ENCODE measurements around the gene ENDOD1.
"Not testable (repeated sequence)": the region's sequence is repeated elsewhere in the genome, so short reads cannot be mapped to it uniquely, and the experiment has no call there.

Gene ENDOD1

DNA sequence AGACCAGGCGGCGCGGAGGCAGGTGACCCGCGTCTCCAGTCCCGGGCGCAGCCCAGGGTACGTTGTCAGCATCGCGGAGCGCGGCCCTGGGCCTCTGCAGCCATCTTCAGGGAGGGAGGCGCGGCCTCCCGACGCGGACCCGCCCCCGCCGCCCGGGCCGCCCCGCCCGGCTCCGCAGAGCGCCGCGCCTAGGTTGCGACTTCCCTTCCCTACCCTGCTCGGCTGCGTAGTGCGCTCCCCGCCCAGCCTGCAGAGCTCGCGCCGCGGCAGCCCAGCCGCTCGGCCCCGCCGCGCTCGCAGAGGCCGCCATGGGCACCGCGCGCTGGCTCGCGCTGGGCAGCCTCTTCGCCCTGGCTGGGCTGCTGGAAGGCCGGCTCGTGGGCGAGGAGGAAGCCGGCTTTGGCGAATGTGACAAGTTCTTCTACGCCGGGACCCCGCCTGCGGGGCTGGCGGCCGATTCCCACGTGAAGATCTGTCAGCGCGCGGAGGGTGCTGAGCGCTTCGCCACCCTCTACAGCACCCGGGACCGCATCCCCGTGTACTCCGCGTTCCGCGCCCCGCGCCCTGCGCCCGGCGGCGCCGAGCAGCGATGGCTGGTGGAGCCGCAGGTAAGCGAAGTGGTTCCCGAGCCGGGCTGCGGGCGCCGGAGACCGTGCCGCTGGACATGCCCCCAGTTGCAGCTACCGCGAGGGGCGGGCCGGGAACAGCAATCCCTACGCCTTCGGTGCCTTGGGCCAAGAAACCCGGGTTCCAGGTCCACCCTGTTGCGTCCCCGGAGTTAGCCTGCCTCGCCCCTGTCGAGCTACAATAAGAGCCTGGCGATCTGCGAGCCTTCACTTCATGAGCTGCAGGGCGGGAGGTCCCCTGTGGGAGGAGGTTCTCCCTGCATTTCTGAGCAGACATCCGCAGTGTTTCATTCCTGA lies at the start of gene ENDOD1:
Gene ENDOD1 (plus strand): TSS at position 227 of the 923 bp plus-strand sequence. CDS start 82 bp downstream, at position 309.
- Histone ChIP-seq H3K27ac (ENCODE audit: poor library complexity, severe bottlenecking) (peak within 1 kb of the TSS; percentile 21), H3K4me1 (ENCODE audit: insufficient read depth, poor library complexity, severe bottlenecking) (peaks cover 10% of the 10 kb centered on the region), H3K9me3 (ENCODE audit: severe bottlenecking) (no peaks in the 10 kb centered on the region), H3K36me3 (ENCODE audit: low read depth) (no peaks in the 10 kb centered on the region), H3K4me3 (ENCODE audit: severe bottlenecking) (peak within 1 kb of the TSS; percentile 52), H3K27me3 (ENCODE audit: insufficient read depth, poor library complexity, severe bottlenecking) (no peaks in the 10 kb centered on the region)
- DNase-seq (ENCODE audit: low spot score), result peak; percentile 79
- TF ChIP-seq, protein P1, sequence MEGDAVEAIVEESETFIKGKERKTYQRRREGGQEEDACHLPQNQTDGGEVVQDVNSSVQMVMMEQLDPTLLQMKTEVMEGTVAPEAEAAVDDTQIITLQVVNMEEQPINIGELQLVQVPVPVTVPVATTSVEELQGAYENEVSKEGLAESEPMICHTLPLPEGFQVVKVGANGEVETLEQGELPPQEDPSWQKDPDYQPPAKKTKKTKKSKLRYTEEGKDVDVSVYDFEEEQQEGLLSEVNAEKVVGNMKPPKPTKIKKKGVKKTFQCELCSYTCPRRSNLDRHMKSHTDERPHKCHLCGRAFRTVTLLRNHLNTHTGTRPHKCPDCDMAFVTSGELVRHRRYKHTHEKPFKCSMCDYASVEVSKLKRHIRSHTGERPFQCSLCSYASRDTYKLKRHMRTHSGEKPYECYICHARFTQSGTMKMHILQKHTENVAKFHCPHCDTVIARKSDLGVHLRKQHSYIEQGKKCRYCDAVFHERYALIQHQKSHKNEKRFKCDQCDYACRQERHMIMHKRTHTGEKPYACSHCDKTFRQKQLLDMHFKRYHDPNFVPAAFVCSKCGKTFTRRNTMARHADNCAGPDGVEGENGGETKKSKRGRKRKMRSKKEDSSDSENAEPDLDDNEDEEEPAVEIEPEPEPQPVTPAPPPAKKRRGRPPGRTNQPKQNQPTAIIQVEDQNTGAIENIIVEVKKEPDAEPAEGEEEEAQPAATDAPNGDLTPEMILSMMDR (IDR thresholded peaks at IDR 0.05; ENCODE audit: poor library complexity, severe bottlenecking), result peak; percentile 14
- ATAC-seq (ENCODE audit: low read depth), result peak; percentile 92

DNA sequence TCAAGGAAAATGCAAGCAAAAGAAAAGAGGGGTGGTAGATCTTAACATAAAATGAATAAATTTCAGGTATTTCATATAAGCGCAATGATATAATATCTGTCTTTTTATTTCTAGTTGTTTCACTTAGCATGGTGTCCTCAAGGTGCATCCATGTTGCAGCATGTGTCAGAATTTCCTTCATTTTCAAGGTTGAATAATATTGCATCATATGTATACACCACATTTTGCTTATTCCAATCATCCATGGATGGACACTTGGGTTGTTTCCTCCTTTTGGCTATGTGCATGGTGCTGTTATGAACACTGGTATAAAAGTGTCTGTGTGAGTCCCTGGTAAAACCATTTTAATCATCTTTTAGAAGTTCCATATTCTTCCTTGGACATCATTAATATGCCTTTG lies 47.4 kb upstream of the ENDOD1 start:
- DNase-seq (ENCODE audit: low spot score) (no peak), ATAC-seq (ENCODE audit: low read depth) (no peak)
- H3K27me3 ChIP-seq (ENCODE audit: insufficient read depth, poor library complexity, severe bottlenecking), result peaks cover 2% of the 10 kb centered on the region
- TF ChIP-seq, protein P1 (IDR thresholded peaks at IDR 0.05; ENCODE audit: poor library complexity, severe bottlenecking), result no peak
- H3K4me1 ChIP-seq (ENCODE audit: insufficient read depth, poor library complexity, severe bottlenecking), result no peaks in the 10 kb centered on the region
- no peaks in the 10 kb centered on the region for H3K9me3 ChIP-seq (ENCODE audit: severe bottlenecking)
- H3K4me3 ChIP-seq (ENCODE audit: severe bottlenecking), result no peak overlapping the region
- H3K36me3 ChIP-seq (ENCODE audit: low read depth), result no peaks in the 10 kb centered on the region
- no peak overlapping the region for H3K27ac ChIP-seq (ENCODE audit: poor library complexity, severe bottlenecking)

- DNase-seq (ENCODE audit: low spot score) (no peak), ATAC-seq (ENCODE audit: low read depth) (no peak; the same call in 2 of the 3 replicates)
- TF ChIP-seq, protein P1 (IDR thresholded peaks at IDR 0.05; ENCODE audit: poor library complexity, severe bottlenecking), result no peak
- no peaks in the 10 kb centered on the region for H3K4me1 ChIP-seq (ENCODE audit: insufficient read depth, poor library complexity, severe bottlenecking)
- H3K27me3 ChIP-seq (ENCODE audit: insufficient read depth, poor library complexity, severe bottlenecking), result peaks cover 2% of the 10 kb centered on the region
- no peak overlapping the region for H3K4me3 ChIP-seq (ENCODE audit: severe bottlenecking)
- H3K36me3 ChIP-seq (ENCODE audit: low read depth), result no peaks in the 10 kb centered on the region
- no peak overlapping the region for H3K27ac ChIP-seq (ENCODE audit: poor library complexity, severe bottlenecking)
- H3K9me3 ChIP-seq (ENCODE audit: severe bottlenecking), result no peaks in the 10 kb centered on the region
These were observed 46.7 kb upstream of the ENDOD1 start for GRCh38 chr11:95042906-95043305.

DNA sequence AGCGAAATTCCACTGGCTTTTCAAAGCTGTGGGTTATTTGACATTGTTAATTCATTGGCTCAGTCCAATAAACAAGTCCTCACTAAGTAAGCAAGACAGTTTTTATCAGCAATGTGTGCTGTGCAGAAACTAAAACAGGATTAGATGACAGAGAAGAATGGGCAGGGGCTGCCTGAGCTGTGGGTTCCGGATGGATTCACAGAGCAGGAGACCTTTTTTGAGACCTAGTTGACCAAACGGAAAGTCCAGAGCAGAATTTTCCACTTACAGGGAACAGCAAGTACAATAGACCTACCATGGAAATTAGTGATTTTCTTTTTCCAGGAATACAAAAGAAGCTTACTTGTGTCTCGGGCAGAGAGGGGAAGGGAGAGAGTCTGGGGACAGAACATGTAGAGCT lies 45.6 kb upstream of the ENDOD1 start:
- Histone ChIP-seq H3K27ac (ENCODE audit: poor library complexity, severe bottlenecking) (no peak overlapping the region), H3K27me3 (ENCODE audit: insufficient read depth, poor library complexity, severe bottlenecking) (peaks cover 2% of the 10 kb centered on the region), H3K9me3 (ENCODE audit: severe bottlenecking) (no peaks in the 10 kb centered on the region), H3K4me3 (ENCODE audit: severe bottlenecking) (no peak overlapping the region), H3K36me3 (ENCODE audit: low read depth) (no peaks in the 10 kb centered on the region), H3K4me1 (ENCODE audit: insufficient read depth, poor library complexity, severe bottlenecking) (no peaks in the 10 kb centered on the region)
- DNase-seq (ENCODE audit: low spot score) (no peak), ATAC-seq (ENCODE audit: low read depth) (no peak)
- TF ChIP-seq, protein P1 (IDR thresholded peaks at IDR 0.05; ENCODE audit: poor library complexity, severe bottlenecking), result no peak

DNA sequence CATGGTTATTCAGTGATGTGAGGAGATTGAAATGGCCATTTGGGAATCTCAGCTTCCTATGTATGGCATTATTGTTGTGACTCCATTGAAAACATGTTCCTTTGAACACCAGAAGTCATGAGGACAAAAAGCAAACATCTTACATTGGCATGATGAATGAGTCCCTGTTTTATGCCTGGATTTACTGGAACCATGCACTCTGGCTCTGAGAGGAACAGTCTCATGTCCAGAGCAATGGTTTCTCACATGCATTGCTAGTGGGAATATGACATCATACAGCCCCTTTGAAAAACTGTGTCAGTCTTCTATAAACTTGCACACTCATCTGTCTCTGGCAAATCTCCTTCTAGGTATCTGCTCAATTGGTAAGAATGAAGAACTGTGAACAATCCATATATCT lies 43.8 kb upstream of the ENDOD1 start:
- no peak overlapping the region for H3K27ac ChIP-seq (ENCODE audit: poor library complexity, severe bottlenecking)
- TF ChIP-seq, protein P1 (IDR thresholded peaks at IDR 0.05; ENCODE audit: poor library complexity, severe bottlenecking), result no peak
- ATAC-seq (ENCODE audit: low read depth) (no peak), DNase-seq (ENCODE audit: low spot score) (no peak)
- H3K4me1 ChIP-seq (ENCODE audit: insufficient read depth, poor library complexity, severe bottlenecking), result no peaks in the 10 kb centered on the region
- H3K9me3 ChIP-seq (ENCODE audit: severe bottlenecking), result no peaks in the 10 kb centered on the region
- H3K36me3 ChIP-seq (ENCODE audit: low read depth), result no peaks in the 10 kb centered on the region
- no peak overlapping the region for H3K4me3 ChIP-seq (ENCODE audit: severe bottlenecking)
- H3K27me3 ChIP-seq (ENCODE audit: insufficient read depth, poor library complexity, severe bottlenecking), result peaks cover 2% of the 10 kb centered on the region

DNA sequence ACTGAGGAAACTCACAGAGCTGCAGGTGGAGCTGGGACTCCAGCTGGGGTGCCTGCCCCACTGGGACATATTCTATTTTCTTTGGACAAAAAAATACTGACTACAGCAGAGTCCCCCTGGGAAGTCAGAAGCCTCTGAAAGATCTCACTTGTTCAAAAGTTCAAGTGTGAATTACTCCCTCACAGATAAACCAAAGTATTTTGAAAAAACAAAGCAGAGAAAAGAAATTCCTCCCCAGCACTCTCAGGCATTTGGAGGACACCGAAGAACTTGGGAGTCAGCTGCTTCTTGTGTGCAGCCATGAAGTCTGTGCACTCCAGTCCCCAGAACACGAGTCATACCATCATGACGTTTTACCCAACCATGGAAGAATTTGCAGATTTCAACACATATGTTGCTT lies 40.5 kb upstream of the ENDOD1 start, which contains the start of gene KDM4F:
Gene KDM4F (plus strand): TSS at position 301 of the 400 bp plus-strand sequence.
- not testable (repeated sequence) for ATAC-seq (ENCODE audit: low read depth); H3K9me3 ChIP-seq (ENCODE audit: severe bottlenecking); DNase-seq (ENCODE audit: low spot score); H3K27ac ChIP-seq (ENCODE audit: poor library complexity, severe bottlenecking); H3K36me3 ChIP-seq (ENCODE audit: low read depth); H3K27me3 ChIP-seq (ENCODE audit: insufficient read depth, poor library complexity, severe bottlenecking); H3K4me1 ChIP-seq (ENCODE audit: insufficient read depth, poor library complexity, severe bottlenecking); H3K4me3 ChIP-seq (ENCODE audit: severe bottlenecking)
